K562 (cell line): ENCODE results near the gene ZNF724.

Source experiments
- EZH2 ChIP-seq: IDR thresholded peaks from 2 replicates; pipeline ENCODE4 v1.6.1; 2012; ENCODE audit warnings: low read depth, mild to moderate bottlenecking, inconsistent platforms, low read length, borderline replicate concordance
- GABPA ChIP-seq: fragments of 200-800 bp; sonication (Bioruptor generic); conservative IDR thresholded peaks from 2 replicates; pipeline ENCODE4 v1.6.1; 2016; ENCODE audit warnings: low read depth, missing genetic modification characterization, missing compliant biosample characterization
- IFI16 ChIP-seq: fragments of 250-450 bp; sonication (Bioruptor Pico); IDR thresholded peaks from 2 replicates; pipeline ENCODE4 v2.1.2; 2022; ENCODE audit warnings: mild to moderate bottlenecking, inconsistent platforms
- MAFG ChIP-seq: fragments of 450-650 bp; conservative IDR thresholded peaks from 2 replicates; pipeline ENCODE4 v1.6.1; 2016; ENCODE audit warnings: missing genetic modification characterization, missing compliant biosample characterization
- MYC ChIP-seq, 2 experiments: fragments of 250-450 bp in 1 of 2; sonication (Bioruptor Pico) in 1 of 2; IDR thresholded peaks; 2 replicates each; pipeline versions ENCODE4 v1.5.1 to v1.6.1; 2012 to 2021; ENCODE audit warnings: low read depth in 2 of 2, borderline replicate concordance in 1 of 2, improper control_type of control experiment in 1 of 2, low read length in 1 of 2, mild to moderate bottlenecking in 1 of 2, moderate library complexity in 1 of 2
- NRF1 ChIP-seq, 2 experiments: fragments of 450-650 bp; IDR thresholded peaks in 1 of 2; conservative IDR thresholded peaks in 1 of 2; 2 replicates each; pipeline ENCODE4 v1.6.1; 2014; ENCODE audit warnings: mild to moderate bottlenecking in 2 of 2
- POLR2AphosphoS5 ChIP-seq: IDR thresholded peaks from 2 replicates; pipeline ENCODE4 v1.6.1; 2011; ENCODE audit warnings: mild to moderate bottlenecking, low read depth, low read length, moderate library complexity; ENCODE audit not compliant: control insufficient read depth, insufficient read depth
- TAF7 ChIP-seq: fragments of 450-650 bp; IDR thresholded peaks from 2 replicates; pipeline ENCODE4 v1.6.1; 2016; ENCODE audit warnings: missing genetic modification characterization, missing compliant biosample characterization
- ZNF561 ChIP-seq: fragments of 450-650 bp; formaldehyde crosslinking; conservative IDR thresholded peaks from 2 replicates; pipeline ENCODE4 v1.4.0; 2020; ENCODE audit warnings: mild to moderate bottlenecking, moderate library complexity
- TF ChIP-seq, protein P1 (sequence below): sonication (generic); formaldehyde crosslinking; IDR thresholded peaks from 2 replicates; pipeline ENCODE4 v1.8.1; 2022; ENCODE audit warnings: missing genetic modification reagents
- TF ChIP-seq, protein P2 (sequence below): fragments of 450-650 bp; IDR thresholded peaks from 2 replicates; pipeline ENCODE4 v1.6.1; 2016; ENCODE audit warnings: mild to moderate bottlenecking
- TF ChIP-seq, protein P3 (sequence below): fragments of 250-450 bp; sonication (Bioruptor Pico); IDR thresholded peaks from 2 replicates; pipeline ENCODE4 v1.8.0; 2021; ENCODE audit warnings: moderate library complexity, mild to moderate bottlenecking, inconsistent platforms

DNA sequence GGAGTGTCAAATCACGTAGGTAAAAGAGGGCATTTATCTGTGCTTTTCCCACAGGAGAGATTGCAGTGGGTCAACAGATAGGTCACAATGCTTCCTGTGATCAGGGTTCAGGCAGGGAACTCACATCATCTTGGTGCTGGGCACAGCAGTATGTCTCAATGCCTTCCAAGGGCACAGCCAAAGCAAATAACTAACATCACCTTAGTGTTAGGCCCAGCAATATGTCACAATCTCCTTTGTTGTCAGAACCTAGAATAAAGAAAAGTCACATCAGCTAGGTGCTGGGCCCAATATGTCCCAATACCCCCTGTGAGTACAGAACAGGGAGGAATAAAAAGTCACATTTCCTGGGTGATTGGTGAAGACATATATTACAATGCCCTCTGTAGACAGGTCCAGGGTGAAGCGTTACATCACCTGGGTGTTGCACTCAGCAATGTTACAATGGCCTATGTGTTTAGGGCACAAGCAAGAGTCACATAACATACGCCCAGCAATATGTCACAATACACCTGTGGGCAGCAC is 11.4 kb upstream of the ZNF724 start:
- TF ChIP-seq, protein P1, sequence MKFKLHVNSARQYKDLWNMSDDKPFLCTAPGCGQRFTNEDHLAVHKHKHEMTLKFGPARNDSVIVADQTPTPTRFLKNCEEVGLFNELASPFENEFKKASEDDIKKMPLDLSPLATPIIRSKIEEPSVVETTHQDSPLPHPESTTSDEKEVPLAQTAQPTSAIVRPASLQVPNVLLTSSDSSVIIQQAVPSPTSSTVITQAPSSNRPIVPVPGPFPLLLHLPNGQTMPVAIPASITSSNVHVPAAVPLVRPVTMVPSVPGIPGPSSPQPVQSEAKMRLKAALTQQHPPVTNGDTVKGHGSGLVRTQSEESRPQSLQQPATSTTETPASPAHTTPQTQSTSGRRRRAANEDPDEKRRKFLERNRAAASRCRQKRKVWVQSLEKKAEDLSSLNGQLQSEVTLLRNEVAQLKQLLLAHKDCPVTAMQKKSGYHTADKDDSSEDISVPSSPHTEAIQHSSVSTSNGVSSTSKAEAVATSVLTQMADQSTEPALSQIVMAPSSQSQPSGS (CRISPR knock-in tag) = no peak
- no peak for TF ChIP-seq MAFG (tag)
- TF ChIP-seq GABPA = no peak
- TF ChIP-seq TAF7 = no peak
- no peak for TF ChIP-seq IFI16
- no peak for TF ChIP-seq MYC (IDR thresholded peaks at IDR 0.05; ENCODE audit: low read depth, low read length)
- no peak for TF ChIP-seq MYC (CRISPR knock-in tag; IDR thresholded peaks at IDR 0.05; ENCODE audit: borderline replicate concordance, low read depth)
- TF ChIP-seq POLR2AphosphoS5 = no peak
- no peak for TF ChIP-seq EZH2
- TF ChIP-seq ZNF561 = no peak
- TF ChIP-seq, protein P2, sequence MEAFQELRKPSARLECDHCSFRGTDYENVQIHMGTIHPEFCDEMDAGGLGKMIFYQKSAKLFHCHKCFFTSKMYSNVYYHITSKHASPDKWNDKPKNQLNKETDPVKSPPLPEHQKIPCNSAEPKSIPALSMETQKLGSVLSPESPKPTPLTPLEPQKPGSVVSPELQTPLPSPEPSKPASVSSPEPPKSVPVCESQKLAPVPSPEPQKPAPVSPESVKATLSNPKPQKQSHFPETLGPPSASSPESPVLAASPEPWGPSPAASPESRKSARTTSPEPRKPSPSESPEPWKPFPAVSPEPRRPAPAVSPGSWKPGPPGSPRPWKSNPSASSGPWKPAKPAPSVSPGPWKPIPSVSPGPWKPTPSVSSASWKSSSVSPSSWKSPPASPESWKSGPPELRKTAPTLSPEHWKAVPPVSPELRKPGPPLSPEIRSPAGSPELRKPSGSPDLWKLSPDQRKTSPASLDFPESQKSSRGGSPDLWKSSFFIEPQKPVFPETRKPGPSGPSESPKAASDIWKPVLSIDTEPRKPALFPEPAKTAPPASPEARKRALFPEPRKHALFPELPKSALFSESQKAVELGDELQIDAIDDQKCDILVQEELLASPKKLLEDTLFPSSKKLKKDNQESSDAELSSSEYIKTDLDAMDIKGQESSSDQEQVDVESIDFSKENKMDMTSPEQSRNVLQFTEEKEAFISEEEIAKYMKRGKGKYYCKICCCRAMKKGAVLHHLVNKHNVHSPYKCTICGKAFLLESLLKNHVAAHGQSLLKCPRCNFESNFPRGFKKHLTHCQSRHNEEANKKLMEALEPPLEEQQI = no peak
- TF ChIP-seq, protein P3, sequence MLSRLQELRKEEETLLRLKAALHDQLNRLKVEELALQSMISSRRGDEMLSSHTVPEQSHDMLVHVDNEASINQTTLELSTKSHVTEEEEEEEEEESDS (CRISPR knock-in tag) = no peak
- no peak for TF ChIP-seq NRF1 (conservative IDR thresholded peaks at IDR 0.05 in 1 of 2, IDR thresholded peaks at IDR 0.05 in 1 of 2)
